Glomerular visceral epithelial cell (primary cell): ENCODE measurements around the gene TAF1B.
A peak's percentile ranks its signal among the peaks of the same experiment; 100 is the strongest.

Source experiments
- DNase-seq: peaks from one replicate; pipeline ENCODE4 v3.0.0-alpha.2; 2016; ENCODE audit errors: extremely low spot score

Gene TAF1B

DNA sequence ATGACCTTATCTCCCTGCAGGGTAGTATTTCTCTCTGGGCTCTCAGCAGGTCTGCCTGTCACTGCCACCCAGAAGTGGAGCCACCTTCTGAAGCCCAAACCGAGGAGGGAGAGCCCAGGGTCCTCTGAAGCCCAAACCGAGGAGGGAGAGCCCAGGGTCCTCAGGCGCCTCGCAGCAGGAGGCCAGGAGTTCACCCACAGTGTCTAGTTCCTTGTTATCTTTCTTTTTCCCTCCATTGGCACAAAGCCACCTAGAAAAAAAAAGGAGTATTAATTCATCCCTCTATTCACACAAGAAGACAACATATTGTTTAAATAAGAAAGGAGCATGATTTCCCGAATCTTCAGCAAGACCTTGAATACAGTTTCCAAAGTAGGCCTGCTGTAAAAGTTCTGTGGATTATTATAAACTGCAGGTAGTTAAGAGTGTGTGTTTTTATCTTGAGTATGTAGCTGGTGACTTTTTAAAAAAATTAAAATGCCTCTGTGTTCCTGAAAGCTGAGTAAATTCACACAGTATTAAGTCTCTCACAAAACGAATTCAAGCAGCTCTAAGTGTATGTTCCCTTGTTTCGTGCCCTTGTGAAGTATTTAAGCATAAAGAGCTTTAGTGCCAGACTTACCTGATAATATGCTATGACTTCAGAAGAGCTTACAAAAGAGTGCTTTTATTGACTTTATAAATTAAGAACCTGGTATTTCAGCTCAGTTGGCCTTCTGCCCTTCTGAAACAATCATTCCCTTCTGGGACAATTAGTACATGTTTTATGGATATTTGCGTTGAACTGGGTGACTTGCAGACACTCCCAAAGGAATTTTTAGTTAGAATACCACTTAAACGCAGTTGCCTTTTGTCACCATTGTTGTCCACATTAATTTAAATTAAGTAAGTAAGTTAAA, 96.6 kb downstream of the TAF1B start:
- no peak for DNase-seq

DNA sequence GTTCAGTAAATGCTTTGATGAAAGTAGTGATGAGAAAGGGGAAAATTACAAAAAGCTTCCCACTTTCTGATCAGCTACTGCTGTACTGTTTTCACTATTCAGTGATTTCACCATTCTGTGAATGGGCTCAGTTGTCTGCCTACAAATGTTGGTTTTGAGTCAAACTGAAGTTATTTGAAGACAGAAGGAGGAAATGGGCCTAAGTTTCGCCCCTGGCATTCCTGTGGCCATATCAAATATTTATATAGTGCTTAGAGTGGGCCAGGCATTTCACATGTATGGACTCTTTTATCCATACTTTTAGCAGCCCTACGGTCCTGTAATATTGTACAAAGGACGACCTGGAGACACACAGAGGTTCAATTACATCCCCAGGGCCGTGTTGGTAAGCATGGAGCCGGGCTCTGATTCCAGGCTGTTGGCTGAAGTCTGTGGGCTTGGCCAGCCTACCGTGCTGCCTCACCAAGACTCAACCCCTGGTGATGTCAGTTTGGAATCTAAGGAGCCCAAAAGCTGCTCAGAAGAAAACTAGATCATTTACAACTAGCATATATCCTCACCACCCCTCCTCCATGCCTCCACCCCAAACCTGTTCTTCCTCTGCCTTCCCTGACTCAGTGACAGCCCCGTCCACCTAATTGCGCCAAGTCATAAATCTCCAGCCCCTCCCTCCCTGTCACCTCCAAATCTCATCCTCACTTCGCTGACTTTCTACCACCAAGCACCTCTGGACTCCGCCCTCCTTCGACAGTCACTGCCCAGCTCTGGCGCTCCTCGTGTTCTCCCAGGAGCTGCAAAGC, 98.1 kb downstream of the TAF1B start:
- DNase-seq, result peak; percentile 51

DNA sequence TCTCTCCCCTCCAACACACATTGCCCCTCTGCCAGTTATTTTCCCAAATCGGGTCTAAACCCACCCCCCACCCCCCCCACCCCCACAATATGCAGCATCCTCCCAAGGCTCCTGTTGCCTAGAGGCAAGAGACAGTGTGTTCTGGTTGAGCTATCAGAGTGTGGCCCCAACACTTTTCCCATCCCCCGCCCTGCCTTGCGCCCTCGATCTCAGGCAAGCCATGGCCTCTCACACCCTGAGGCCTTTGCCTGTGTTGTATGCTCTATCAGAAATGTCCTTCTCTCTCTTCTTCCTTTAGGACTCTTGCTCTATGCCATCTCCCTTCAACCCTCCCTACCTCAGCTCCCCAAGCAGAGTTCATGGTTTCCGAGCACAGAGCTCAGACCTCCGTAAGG, 98.7 kb downstream of the TAF1B start:
- no peak for DNase-seq

DNA sequence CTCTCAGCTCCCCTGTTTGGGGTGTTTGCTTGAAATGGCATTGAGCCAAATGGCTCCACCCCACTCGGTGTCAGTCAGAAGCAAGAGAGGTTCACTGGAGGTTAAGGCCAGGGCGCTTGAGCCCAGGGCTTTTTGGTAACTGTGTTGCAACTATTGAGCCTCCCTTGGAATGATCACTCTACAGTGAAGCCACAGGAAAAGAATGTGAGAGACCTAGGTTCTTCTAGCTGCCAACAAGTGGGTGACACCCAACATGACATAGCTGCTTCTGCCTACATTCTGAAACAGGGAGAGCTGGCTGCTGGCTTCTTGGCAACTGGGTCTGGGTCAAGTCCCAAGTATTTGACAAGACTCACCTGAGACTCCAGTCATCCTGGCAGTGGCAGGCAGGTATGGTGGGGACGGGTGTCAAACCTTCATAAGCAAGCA, 101.1 kb downstream of the TAF1B start:
- no peak for DNase-seq

DNA sequence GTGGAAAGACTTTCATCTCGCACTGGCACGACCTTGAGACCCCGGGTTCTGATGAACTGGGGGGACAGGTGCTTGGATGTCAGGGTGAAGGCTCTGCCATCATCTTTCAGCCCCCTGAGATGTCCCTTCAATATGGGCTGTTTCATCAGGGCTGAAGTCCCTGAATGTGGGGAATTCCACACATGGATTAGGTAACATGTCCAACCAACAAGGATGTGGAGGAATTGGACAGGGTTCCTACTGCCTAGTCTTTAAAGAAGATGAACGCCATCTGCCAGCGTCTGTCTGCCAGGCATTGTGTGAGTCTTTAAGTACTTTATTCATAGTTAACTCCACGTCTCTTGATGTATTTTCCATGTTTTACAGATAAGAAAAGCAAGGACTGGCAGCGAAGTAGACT, 102.3 kb downstream of the TAF1B start:
- no peak for DNase-seq

DNA sequence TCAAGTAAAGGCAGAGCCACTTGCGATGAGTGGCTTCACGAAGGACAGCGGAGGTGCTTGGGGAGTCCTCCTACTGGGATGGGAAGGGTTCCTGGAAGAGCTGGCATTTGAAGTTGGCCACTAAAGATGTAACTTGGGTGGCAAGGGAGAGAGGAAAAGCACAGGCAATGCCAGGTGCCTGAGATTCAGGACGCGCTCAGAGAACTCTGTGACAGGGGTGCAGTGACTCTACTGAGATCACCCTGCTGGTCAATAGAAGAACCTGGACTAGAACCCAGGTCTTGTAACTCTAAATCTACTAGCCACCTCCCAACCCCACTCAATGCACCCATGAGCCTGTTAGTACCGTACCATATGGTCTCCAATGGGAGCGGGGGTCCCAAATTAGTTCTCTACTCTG, 102.8 kb downstream of the TAF1B start:
- DNase-seq, result no peak

DNA sequence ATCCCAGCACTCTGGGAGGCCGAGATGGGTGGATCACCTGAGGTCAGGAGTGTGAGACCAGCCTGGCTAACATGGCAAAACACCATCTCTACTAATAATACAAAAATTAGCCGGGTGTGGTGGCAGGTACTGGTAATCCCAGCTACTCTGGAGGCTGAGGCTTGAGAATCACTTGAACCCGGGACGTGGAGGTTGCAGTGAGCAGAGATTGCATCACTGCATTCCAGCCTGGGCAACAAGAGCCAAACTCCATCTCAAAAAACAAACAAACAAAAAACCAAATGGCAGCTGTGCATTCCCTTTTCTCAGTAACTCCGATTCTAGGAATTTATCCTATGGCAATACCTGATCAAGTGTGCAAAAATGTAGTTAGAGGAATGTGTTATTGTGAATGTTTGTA, 103.5 kb downstream of the TAF1B start:
- no peak for DNase-seq

DNA sequence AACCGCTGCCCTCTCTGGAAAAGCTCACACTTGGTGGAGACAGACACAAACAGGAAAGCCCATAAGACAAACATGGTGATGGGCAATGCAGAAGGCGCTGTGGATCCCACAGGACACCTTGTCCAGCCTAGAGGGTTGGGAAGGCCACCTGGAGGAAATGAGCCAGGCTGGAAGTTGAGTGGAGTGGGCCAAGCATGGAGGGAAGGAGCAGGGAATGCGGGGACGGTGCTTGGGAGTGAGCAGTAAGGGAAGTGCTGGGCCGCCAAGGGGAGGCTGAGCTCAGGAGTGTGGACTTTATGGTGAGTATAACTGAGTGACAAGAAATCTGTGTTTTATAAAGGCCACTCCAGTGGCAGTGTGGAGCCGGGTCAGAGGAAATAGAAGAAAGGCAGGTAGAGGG, 105.4 kb downstream of the TAF1B start:
- no peak for DNase-seq

DNA sequence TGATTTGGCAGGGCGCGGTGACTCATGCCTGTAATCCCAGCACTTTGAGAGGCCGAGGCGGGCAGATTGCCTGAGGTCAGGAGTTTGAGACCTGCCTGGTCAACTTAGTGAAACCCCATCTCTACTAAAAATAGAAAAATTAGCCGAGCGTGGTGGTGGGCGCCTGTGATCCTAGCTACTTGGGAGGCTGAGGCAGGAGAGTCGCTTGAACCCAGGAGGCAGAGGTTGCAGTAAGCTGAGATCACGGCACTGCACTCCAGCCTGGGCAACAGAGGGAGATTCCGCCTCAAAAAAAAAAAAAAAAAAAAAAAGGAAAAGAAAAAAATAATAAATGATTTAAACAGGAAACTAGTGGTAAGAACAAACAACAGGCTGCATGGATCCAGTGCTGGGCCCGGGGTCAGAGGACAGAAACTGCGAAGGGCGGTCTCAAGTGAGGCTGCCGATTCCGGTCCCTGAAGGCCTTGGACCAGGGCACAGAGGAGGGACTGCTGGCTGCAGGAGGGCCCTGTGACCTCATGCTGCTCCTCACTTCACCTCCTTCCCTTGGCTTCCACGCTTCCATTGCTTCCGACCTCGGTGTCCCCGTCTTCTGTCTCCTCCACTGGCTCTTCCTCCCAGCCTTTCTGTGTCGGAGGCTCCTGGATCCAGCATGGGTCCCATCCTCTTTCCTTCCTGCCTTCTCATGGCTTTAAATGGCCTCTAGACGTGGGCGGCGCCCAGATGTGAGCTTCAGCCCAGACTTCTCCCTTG, 106.1 kb downstream of the TAF1B start:
- no peak for DNase-seq

DNA sequence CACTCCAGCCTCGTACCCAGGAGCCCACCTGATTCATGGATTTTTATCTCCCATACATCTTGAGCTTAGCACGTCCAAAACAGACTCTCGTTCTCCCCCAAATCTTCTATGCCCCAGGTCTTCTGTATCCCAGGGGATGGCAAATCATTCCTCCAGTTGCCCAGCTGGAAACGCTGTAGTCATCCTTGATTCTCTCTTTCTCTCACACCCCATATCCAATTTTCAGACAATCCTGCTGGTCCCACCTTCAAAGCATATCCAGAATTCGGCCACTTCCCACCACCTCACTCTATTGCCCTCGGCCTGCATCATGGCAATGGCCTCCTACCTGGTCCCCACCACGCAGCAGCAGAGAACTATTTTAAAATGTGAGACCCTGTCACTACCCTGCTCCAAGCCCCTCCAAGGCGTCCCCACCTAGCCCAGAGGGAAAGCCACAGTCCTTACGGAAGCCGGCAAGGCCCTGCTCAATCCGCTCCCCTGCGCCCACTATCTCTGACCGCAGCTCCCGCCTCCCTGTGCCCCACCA, 106.8 kb downstream of the TAF1B start:
- DNase-seq, result no peak

DNA sequence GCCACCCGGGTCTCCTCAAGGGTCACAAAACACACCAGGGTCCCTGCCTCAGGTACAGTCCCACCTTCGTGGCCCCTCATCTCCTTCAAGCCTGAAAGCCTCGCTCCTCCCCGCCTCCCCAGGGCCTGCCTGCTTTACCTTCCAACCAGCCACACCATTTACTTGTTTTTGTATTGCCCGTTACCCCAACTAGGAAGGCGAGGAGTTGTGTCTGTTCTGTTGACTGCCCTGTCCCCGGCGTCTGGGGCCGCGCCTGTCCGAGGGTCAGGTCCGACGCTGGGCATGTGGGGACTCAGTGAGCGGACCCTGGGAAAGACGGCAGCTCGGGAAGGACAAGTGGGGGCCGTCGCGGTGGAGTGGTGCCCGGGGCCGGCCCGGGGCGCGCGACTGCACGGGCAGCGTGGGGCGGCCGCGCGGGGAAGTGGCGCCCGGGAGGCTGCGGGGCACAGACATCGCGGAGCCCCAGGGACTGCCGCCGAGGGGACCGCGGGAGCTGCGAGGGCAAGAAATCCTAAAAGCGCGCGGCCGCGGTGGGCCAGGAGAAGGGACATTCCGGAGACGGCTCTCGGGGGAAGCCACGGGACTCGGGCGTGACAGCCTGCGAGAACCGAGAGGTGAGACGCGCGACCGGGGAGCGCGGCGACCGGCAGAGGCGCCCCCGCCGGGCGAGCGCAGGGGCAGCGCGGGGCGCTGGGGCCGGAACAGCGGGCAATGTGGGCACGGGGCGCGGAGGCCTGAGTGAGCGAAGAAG, 107.4 kb downstream of the TAF1B start:
- no peak for DNase-seq

DNA sequence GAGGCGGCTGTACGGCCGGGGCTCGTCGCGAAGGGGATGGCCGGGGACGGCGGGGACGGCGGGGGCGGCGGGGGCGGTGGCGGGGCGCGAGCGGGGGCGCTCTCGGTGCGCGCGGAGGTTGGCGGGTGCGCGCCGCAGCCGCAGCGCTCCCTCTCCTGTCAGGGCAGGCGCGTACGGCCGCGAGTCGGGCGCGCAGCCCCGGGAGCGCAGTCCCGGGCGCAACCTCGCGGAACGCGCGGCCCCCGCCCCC, 107.9 kb downstream of the TAF1B start:
- DNase-seq, result no peak

DNA sequence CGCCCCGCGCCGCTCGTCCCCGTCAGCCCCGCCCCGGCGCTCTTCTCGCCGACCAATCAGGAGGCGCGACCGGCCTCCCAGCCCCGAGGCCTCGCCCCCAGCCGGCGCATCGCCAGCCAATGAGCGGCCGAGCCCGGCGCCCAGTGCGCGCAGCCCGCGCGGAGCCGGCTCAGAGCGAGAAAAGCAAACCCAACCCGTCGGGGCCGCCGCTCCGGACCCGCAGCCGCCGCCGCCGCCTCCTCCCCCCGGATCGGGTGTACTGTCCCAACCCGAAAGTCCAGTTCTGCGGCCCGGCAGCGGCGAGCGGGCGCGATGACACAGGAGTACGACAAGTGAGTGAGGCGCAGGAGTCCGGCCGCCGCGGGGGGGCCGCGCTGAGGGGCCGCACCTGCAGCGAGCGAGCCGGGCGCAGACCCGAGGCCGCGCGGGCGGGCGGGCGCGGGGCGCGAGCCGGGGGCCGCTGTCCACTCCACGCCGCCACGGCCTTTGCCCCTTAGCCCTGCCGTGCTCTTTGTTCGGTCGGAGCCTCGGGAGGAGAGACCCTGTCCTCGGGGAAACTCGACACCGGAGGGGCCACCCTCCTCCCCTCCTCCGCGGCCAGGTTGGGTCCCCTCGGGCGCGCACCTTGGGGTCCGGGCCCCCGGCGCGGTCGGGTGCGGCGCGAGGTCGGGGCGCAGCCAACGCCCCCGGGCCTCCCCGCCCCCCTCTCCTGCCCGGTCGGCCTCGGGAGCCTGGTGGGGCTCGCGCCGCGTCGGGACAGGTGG, 108.4 kb downstream of the TAF1B start, which contains the start of gene GRHL1:
GRHL1 (plus strand) TSS at position 172 of the 764 bp plus-strand sequence; CDS start at position 313, 141 bp downstream.
- peak; percentile 91 for DNase-seq

DNA sequence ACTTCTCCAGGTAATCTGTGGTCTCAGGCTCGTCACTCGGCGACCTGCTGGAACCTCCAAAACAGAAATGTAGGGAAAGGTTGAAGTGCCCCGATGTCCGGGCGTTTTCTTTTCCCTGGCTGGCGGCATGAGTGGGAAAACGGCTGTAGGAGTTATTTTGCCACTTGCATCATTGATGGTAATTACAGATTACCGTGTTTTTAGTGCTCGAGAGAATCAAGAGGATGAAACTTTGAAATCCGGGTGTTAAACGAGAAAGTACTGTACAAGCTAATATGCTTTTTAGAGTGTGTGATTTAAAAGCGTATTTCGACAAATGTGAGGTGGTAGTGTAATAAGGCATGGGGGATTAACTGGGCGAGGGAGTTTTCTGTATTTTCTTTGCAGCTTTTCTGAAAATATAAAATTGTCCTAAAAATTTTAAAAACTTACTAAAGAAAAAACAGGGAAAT, 109.0 kb downstream of the TAF1B start:
- DNase-seq, result no peak

DNA sequence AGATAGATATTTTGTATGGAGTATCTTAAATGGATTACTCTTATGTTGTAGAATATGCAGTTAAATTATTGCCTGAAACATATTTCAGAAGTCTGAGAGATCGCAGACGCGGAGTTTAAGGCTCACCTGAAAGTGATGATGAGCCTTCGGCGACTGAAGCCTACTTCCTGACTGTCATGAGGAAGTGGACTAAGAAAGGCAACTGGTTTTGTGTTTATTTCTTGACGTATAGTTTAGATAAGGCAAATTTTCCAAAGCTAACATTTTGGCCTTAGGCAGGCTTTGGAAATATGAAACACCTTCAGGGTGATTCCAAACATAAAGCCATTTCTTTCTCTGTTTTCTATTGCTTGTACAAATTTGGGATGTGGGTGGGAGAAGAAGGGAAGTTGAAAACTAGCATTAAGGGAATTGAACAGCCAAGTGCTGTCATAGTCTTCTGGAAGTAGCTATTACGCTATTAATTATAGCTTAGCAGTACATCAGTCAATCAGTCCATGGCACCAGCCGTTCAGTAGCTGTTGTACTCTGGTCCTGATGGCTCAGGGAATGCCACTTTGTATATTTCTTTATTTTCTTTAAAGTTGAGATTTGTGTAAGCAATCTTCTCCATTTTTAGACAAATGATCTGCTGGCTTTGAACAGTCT, 109.7 kb downstream of the TAF1B start:
- DNase-seq, result no peak

DNA sequence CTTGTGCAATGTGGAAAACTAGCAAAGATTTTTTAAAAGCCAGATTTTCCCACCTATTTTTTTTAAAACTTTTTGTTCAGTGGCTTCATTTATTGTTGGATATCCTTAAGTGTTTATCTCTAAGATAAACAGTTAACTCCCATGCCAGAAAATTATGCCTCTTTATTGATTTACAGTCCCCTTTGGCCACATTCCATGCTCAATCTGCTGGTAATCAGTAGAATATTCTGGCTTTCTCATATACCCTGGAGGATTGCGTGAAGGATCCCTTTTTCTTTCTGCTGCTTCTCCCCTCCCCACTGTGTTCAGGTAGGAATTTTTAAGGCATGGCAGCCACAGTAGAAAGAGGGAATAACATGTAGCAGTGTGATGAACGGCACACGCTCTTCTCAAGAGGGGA, 110.9 kb downstream of the TAF1B start:
- DNase-seq, result no peak

DNA sequence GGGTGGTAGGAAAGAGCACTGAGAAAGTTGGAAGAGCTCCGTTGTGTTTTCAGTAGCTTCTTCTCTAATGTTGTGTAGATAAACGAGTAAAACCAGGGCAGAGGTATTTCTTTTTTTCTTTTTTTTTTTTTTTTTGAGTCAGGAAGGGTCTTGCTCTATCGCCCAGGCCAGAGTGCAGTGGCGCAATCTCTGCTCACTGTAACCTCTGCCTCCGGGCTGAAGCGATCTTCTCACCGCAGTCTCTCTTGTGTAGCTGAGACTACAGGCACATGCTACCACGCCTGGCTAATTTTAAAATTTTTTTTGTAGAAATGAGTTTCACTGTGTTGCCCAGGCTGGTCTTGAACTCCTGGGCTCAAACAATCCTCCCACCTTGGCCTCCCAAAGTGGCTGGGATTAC, 114.8 kb downstream of the TAF1B start:
- DNase-seq, result no peak

DNA sequence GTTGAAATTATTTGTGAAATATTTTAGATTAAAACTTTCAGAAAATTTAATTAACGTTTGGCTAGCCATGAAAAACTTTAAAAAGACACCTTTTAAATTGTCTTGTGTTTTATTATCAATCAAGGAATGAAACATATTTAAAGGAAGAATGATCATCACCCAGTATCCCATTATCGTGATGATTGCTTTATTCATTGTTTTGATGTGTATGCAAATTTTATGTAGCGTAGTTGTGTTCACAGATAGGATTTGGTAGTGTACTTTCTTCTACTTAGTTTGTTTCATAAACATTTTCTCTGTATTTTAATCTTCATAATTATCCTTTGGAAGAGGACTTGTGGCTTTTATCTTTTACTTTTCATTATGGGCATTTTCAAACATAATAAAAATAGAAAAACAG, 116.0 kb downstream of the TAF1B start:
- no peak for DNase-seq

DNA sequence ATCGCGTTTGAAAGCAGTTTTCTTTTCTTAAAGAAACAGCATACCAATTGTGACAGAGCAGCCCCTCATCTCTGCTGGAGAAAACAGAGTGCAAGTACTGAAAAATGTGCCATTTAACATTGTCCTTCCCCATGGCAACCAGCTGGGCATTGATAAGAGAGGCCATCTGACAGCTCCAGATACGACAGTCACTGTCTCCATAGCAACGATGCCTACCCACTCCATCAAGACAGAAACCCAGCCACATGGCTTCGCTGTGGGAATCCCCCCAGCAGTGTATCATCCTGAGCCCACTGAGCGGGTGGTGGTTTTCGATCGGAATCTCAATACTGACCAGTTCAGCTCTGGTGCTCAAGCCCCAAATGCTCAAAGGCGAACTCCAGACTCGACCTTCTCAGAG, 117.7 kb downstream of the TAF1B start:
- DNase-seq, result no peak

DNA sequence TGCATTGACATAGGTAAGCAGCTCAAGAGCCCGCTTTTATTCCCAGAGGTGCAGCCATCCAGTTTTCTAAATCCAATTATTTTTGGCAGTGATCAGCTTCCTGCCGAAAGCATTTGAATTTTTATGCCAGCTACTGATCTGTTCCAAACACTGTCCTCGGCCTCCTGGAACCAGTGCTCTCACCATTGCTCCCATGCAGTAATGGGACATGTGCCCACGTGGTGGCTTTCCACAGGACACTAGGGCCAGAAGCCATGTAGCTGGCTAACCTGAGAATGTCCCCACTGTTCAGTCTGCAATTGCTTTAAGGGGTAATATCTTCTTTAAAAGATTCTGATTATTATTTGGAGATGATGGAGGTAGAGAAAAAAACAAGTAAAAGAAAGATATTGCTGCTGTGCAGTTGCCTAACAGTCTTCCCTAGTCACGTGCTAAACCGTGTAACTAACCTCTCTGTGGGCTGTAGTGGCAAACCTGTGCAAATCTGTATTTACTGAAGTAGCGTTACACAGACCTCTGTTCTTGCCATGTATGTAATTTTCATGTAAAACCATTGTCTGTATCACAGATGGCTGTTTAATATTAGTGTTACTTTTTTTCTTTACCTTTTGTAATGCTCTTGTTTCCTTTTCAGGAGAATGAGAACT, 121.2 kb downstream of the TAF1B start:
- DNase-seq, result no peak
